GM23338 (cell line): ENCODE results near the gene IL1R1. TPM values are rescaled to one million over a fixed set of nuclear protein-coding genes. Genes with fewer than 3 reads are reported as not detected.
"Not testable (repeated sequence)": the region's sequence is repeated elsewhere in the genome, so short reads cannot be mapped to it uniquely, and the experiment has no call there.

Source experiments
- ATAC-seq: fragments of 200-7000 bp; cut with Tn5 transposase; 3 replicates; pipeline ENCODE4 v1.9.1; 2020
- DNase-seq: peaks from one replicate; pipeline ENCODE4 v3.0.0-alpha.2; 2015; ENCODE audit warnings: low spot score
- H2AFZ ChIP-seq: fragments of 200-600 bp; sonication (generic); 2 replicates; pipeline ENCODE4 v1.8.0; 2016; ENCODE audit warnings: antibody characterized with exemption, mild to moderate bottlenecking, moderate library complexity
- H3F3A ChIP-seq: fragments of 200-600 bp; sonication (generic); replicated peaks from 2 replicates; pipeline ENCODE4 v1.8.0; 2017; ENCODE audit warnings: antibody characterized with exemption, mixed run types, low read depth
- H3K27ac ChIP-seq: fragments of 200-600 bp; sonication (generic); 2 replicates; pipeline ENCODE4 v1.6.1; 2016; ENCODE audit warnings: low read depth
- H3K27me3 ChIP-seq: fragments of 200-600 bp; sonication (generic); 2 replicates; pipeline ENCODE4 v1.8.0; 2016; ENCODE audit warnings: mild to moderate bottlenecking, mixed run types, moderate library complexity; ENCODE audit not compliant: insufficient read depth
- H3K36me3 ChIP-seq: fragments of 200-600 bp; sonication (generic); 2 replicates; pipeline ENCODE4 v1.8.0; 2016; ENCODE audit warnings: mild to moderate bottlenecking; ENCODE audit not compliant: insufficient read depth
- H3K4me1 ChIP-seq: fragments of 200-600 bp; sonication (generic); 2 replicates; pipeline ENCODE4 v1.8.0; 2016; ENCODE audit warnings: mild to moderate bottlenecking, moderate library complexity; ENCODE audit not compliant: insufficient read depth
- H3K4me2 ChIP-seq: fragments of 200-600 bp; sonication (generic); 2 replicates; pipeline ENCODE4 v1.7.1; 2017; ENCODE audit warnings: mixed run types
- H3K4me3 ChIP-seq: fragments of 200-600 bp; sonication (generic); 2 replicates; pipeline ENCODE4 v1.6.1; 2016; ENCODE audit warnings: mixed run types
- H3K79me2 ChIP-seq: fragments of 200-600 bp; sonication (generic); replicated peaks from 2 replicates; pipeline ENCODE4 v1.8.0; 2017; ENCODE audit warnings: mild to moderate bottlenecking; ENCODE audit not compliant: insufficient read depth
- H3K9me2 ChIP-seq: fragments of 200-600 bp; sonication (generic); 2 replicates; pipeline ENCODE4 v1.8.0; 2017; ENCODE audit not compliant: insufficient read depth
- H4K20me1 ChIP-seq: fragments of 200-600 bp; sonication (generic); replicated peaks from 2 replicates; pipeline ENCODE4 v1.8.0; 2017; ENCODE audit warnings: mild to moderate bottlenecking; ENCODE audit not compliant: insufficient read depth
- H3K27ac Mint-ChIP-seq: 2 replicates; pipeline ENCODE4 v1.8.0; 2020; ENCODE audit warnings: inconsistent platforms, mild to moderate bottlenecking, moderate library complexity, mixed read lengths
- H3K27me3 Mint-ChIP-seq: 3 replicates; pipeline ENCODE4 v1.8.0; 2022; ENCODE audit warnings: low read depth, mild to moderate bottlenecking, moderate library complexity, mixed read lengths, inconsistent platforms; ENCODE audit not compliant: insufficient read depth, poor library complexity
- H3K36me3 Mint-ChIP-seq: 3 replicates; pipeline ENCODE4 v1.8.0; 2021; ENCODE audit warnings: low read depth, mild to moderate bottlenecking, inconsistent platforms, moderate library complexity, mixed read lengths
- H3K4me1 Mint-ChIP-seq: 3 replicates; pipeline ENCODE4 v1.8.0; 2020; ENCODE audit warnings: mild to moderate bottlenecking, inconsistent platforms, mixed read lengths
- H3K4me3 Mint-ChIP-seq: 3 replicates; pipeline ENCODE4 v1.8.0; 2021; ENCODE audit warnings: moderate library complexity, mild to moderate bottlenecking, inconsistent platforms, mixed read lengths
- H3K9me3 Mint-ChIP-seq: 3 replicates; pipeline ENCODE4 v1.8.0; 2020; ENCODE audit warnings: moderate library complexity, mild to moderate bottlenecking, inconsistent platforms, mixed read lengths
- NANOG ChIP-seq: IDR thresholded peaks from 2 replicates; pipeline ENCODE4 v1.6.1; 2016; ENCODE audit warnings: antibody characterized with exemption, borderline replicate concordance
- POLR2AphosphoS5 ChIP-seq: IDR thresholded peaks from 2 replicates; pipeline ENCODE4 v1.6.1; 2016; ENCODE audit warnings: antibody characterized with exemption, low read depth
- STAT1 ChIP-seq: IDR thresholded peaks from one replicate; pipeline ENCODE4 v1.6.1; 2016; ENCODE audit warnings: antibody characterized with exemption; ENCODE audit not compliant: unreplicated experiment
- polyA plus RNA-seq: library from polyadenylated mRNA; unstranded; fragments of >200 nt; fragmentation: Nextera tagmentation; extraction: Ambion mirVana; gene quantifications from 2 replicates; pipeline ENCODE4 v1.2.1, GENCODE V29; 2016
- total RNA-seq: library from RNA; depleted of rRNA; stranded (reverse); fragments of >200 nt; shearing (Covaris generic); gene quantifications from 2 replicates; pipeline ENCODE4 v1.2.3, GENCODE V29; 2014
- TF ChIP-seq, protein P1 (sequence below): IDR thresholded peaks from 2 replicates; pipeline ENCODE4 v1.6.1; 2016; ENCODE audit warnings: antibody characterized with exemption
- TF ChIP-seq, protein P2 (sequence below): fragments of 250-450 bp; sonication (Bioruptor Pico); IDR thresholded peaks from 2 replicates; pipeline ENCODE4 v1.5.0; 2020; ENCODE audit warnings: mild to moderate bottlenecking, moderate library complexity

IL1R1 gene
- total and polyA plus RNA-seq, 2 experiments from 2014 or later: 0.17 TPM; not detected in 1

DNA sequence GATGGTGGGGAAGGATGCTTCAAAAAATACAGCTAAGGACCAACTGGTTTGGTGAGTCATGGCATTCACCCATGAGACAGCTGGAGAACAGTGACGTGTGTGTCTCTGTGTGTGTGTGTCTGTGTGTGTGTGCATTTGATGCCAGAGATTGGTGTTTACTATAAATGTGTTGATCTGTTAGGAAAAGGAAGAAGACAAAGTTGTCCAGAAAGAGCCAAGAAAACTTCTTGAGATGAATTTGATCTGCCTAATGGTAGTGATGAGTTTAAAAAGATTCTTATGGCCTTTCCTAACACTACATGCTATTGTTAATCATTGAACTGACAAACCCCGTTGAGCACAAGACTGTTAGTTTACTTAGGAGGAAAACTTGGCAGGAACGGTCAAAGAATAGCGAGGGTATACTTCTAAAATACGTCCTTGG is 36.4 kb upstream of the IL1R1 start:
- no peaks in the 10 kb centered on the region; the same call in 2 of the 3 replicates for H3K36me3 Mint-ChIP-seq
- H3K9me3 Mint-ChIP-seq: 0 out of 3 replicates have a peak, but pooled peaks cover 3% of the 10 kb centered on the region
- H3K4me3 Mint-ChIP-seq: no peak overlapping the region
- no peak for TF ChIP-seq NANOG
- Histone ChIP-seq H3K36me3 (no peaks in the 10 kb centered on the region), H3K4me3 (no peak overlapping the region), H3K4me2 (no peak overlapping the region), H3K9me2 (no peaks in the 10 kb centered on the region), H4K20me1 (no peaks in the 10 kb centered on the region), H3K79me2 (no peaks in the 10 kb centered on the region), H3F3A (no peaks in the 10 kb centered on the region), H2AFZ (no peak overlapping the region), H3K27me3 (no peaks in the 10 kb centered on the region), H3K27ac (no peak overlapping the region), H3K4me1 (no peaks in the 10 kb centered on the region)
- ATAC-seq: no peak
- no peak for DNase-seq
- H3K27me3 Mint-ChIP-seq: peaks cover 3% of the 10 kb centered on the region
- H3K27ac Mint-ChIP-seq: no peak overlapping the region; the same call in 1 of the 2 replicates
- H3K4me1 Mint-ChIP-seq: no peaks in the 10 kb centered on the region

DNA sequence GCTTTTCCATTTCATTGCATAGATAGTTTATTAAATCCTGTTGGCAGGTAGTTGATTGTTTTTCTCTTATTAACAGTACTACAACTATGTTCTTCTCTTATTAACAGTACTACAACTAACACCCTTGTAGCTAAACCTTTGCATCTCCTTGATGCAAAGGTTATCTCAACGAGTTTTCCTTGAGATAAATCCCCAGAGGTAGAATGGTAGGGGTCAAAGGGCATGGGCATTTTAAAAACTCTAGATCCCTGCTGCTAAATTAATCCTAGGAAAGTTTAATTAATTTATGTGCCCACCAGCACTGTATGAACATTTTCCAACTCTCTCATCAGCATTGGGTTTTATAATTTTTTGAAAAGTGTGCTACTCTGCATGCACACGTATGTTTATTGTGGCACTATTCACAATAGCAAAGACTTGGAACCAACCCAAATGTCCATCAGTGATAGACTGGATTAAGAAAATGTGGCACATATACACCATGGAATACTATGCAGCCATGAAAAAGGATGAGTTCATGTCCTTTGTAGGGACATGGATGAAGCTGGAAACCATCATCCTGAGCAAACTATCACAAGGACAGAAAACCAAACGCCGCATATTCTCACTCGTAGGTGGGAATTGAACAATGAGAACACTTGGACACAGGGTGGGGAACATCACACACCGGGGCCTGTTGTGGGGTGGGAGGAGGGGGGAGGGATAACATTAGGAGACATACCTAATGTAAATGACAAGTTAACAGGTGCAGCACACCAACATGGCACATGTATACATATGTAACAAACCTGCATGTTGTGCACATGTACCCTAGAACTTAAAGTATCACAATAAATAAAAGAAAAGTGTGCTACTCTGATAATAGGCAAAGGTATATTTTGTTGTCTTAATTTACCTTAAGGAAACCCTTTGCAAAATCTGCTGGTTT is 35.5 kb upstream of the IL1R1 start:
- H3K4me1 Mint-ChIP-seq, H3K4me2 ChIP-seq, H3K4me3 ChIP-seq, H3K27me3 Mint-ChIP-seq, H3K27ac Mint-ChIP-seq, H3K9me3 Mint-ChIP-seq, H3F3A ChIP-seq, H3K27ac ChIP-seq, DNase-seq, H2AFZ ChIP-seq, H3K79me2 ChIP-seq, H3K4me1 ChIP-seq, H3K9me2 ChIP-seq, H3K4me3 Mint-ChIP-seq, H3K27me3 ChIP-seq, H3K36me3 ChIP-seq, H4K20me1 ChIP-seq, ATAC-seq, H3K36me3 Mint-ChIP-seq: not testable (repeated sequence)

DNA sequence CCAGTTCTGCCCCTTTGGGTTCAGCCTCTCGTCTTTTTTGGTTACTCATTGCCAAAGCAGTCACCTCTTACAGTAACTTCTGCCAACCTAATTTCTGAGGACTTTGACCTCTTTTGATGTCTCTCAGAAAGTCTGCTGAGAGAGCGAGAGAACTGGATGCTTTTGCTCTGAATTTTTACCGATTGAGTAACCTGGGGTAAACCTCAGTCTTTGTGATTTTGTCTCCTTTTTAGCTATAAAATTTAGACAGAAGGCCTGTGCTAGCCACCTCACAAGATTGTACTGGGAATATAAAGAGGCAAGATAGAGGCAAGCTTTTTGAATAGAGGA is 34.8 kb upstream of the IL1R1 start:
- no peaks in the 10 kb centered on the region for H3K4me1 ChIP-seq
- no peak overlapping the region for H3K27ac ChIP-seq
- ATAC-seq (no peak), DNase-seq (no peak)
- H3K36me3 ChIP-seq: no peaks in the 10 kb centered on the region
- Mint-ChIP-seq H3K4me1 (peaks cover 11% of the 10 kb centered on the region), H3K27ac (no peak overlapping the region), H3K4me3 (no peak overlapping the region), H3K27me3 (peaks cover 6% of the 10 kb centered on the region), H3K36me3 (no peaks in the 10 kb centered on the region; the same call in 2 of the 3 replicates), H3K9me3 (no peaks in the 10 kb centered on the region; the same call in 2 of the 3 replicates)
- H3F3A ChIP-seq: no peaks in the 10 kb centered on the region
- no peak overlapping the region for H2AFZ ChIP-seq
- no peaks in the 10 kb centered on the region for H4K20me1 ChIP-seq
- H3K4me3 ChIP-seq: no peak overlapping the region
- no peak overlapping the region for H3K4me2 ChIP-seq
- no peaks in the 10 kb centered on the region for H3K79me2 ChIP-seq
- no peaks in the 10 kb centered on the region for H3K27me3 ChIP-seq
- peaks cover 10% of the 10 kb centered on the region; the same call in 1 of the 2 replicates for H3K9me2 ChIP-seq
- TF ChIP-seq STAT1: no peak
- TF ChIP-seq, protein P1, sequence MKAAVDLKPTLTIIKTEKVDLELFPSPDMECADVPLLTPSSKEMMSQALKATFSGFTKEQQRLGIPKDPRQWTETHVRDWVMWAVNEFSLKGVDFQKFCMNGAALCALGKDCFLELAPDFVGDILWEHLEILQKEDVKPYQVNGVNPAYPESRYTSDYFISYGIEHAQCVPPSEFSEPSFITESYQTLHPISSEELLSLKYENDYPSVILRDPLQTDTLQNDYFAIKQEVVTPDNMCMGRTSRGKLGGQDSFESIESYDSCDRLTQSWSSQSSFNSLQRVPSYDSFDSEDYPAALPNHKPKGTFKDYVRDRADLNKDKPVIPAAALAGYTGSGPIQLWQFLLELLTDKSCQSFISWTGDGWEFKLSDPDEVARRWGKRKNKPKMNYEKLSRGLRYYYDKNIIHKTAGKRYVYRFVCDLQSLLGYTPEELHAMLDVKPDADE: no peak
- no peak for TF ChIP-seq POLR2AphosphoS5
- TF ChIP-seq, protein P2, sequence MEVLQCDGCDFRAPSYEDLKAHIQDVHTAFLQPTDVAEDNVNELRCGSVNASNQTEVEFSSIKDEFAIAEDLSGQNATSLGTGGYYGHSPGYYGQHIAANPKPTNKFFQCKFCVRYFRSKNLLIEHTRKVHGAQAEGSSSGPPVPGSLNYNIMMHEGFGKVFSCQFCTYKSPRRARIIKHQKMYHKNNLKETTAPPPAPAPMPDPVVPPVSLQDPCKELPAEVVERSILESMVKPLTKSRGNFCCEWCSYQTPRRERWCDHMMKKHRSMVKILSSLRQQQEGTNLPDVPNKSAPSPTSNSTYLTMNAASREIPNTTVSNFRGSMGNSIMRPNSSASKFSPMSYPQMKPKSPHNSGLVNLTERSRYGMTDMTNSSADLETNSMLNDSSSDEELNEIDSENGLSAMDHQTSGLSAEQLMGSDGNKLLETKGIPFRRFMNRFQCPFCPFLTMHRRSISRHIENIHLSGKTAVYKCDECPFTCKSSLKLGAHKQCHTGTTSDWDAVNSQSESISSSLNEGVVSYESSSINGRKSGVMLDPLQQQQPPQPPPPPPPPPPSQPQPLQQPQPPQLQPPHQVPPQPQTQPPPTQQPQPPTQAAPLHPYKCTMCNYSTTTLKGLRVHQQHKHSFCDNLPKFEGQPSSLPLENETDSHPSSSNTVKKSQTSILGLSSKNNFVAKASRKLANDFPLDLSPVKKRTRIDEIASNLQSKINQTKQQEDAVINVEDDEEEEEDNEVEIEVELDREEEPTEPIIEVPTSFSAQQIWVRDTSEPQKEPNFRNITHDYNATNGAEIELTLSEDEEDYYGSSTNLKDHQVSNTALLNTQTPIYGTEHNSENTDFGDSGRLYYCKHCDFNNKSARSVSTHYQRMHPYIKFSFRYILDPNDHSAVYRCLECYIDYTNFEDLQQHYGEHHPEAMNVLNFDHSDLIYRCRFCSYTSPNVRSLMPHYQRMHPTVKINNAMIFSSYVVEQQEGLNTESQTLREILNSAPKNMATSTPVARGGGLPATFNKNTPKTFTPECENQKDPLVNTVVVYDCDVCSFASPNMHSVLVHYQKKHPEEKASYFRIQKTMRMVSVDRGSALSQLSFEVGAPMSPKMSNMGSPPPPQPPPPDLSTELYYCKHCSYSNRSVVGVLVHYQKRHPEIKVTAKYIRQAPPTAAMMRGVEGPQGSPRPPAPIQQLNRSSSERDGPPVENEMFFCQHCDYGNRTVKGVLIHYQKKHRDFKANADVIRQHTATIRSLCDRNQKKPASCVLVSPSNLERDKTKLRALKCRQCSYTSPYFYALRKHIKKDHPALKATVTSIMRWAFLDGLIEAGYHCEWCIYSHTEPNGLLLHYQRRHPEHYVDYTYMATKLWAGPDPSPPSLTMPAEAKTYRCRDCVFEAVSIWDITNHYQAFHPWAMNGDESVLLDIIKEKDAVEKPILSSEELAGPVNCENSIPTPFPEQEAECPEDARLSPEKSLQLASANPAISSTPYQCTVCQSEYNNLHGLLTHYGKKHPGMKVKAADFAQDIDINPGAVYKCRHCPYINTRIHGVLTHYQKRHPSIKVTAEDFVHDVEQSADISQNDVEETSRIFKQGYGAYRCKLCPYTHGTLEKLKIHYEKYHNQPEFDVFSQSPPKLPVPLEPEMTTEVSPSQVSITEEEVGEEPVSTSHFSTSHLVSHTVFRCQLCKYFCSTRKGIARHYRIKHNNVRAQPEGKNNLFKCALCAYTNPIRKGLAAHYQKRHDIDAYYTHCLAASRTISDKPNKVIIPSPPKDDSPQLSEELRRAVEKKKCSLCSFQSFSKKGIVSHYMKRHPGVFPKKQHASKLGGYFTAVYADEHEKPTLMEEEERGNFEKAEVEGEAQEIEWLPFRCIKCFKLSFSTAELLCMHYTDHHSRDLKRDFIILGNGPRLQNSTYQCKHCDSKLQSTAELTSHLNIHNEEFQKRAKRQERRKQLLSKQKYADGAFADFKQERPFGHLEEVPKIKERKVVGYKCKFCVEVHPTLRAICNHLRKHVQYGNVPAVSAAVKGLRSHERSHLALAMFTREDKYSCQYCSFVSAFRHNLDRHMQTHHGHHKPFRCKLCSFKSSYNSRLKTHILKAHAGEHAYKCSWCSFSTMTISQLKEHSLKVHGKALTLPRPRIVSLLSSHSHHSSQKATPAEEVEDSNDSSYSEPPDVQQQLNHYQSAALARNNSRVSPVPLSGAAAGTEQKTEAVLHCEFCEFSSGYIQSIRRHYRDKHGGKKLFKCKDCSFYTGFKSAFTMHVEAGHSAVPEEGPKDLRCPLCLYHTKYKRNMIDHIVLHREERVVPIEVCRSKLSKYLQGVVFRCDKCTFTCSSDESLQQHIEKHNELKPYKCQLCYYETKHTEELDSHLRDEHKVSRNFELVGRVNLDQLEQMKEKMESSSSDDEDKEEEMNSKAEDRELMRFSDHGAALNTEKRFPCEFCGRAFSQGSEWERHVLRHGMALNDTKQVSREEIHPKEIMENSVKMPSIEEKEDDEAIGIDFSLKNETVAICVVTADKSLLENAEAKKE (CRISPR knock-in tag): no peak
